GM12873 (cell line): ENCODE results near the gene BCL3.

Experiments used
- CTCF ChIP-seq: IDR thresholded peaks from 2 replicates; pipeline ENCODE4 v1.5.1; 2012; ENCODE audit warnings: low read depth, mild to moderate bottlenecking, moderate library complexity, low read length, control low read depth; ENCODE audit not compliant: insufficient read depth; ENCODE audit errors: missing control alignments

Gene BCL3

GRCh38 chr19:44745341-44745831 is 3.1 kb upstream of the BCL3 start:
- TF ChIP-seq CTCF, result no peak

- no peak for TF ChIP-seq CTCF
Measured at GRCh38 chr19:44745887-44746600, 2.5 kb upstream of the BCL3 start.

- TF ChIP-seq CTCF, result no peak
Measured at GRCh38 chr19:44746616-44746945, 1.9 kb upstream of the BCL3 start.

GRCh38 chr19:44746946-44747738 is 1.4 kb upstream of the BCL3 start:
- no peak for TF ChIP-seq CTCF

GRCh38 chr19:44747739-44748425 is 626 bp upstream of the BCL3 start:
- TF ChIP-seq CTCF, result no peak

- no peak for TF ChIP-seq CTCF
Measured at GRCh38 chr19:44749292-44749691, 784 bp downstream of the BCL3 start.

GRCh38 chr19:44749994-44750393 is 1.5 kb downstream of the BCL3 start:
- no peak for TF ChIP-seq CTCF
